GM20000 (cell line): ENCODE data around the gene MGAT4B.

ENCODE experiments used
- DNase-seq: peaks from one replicate; pipeline ENCODE4 v3.0.0; 2012; ENCODE audit warnings: low spot score
- CTCF ChIP-seq: IDR thresholded peaks from 2 replicates; pipeline ENCODE4 v1.5.1; 2012; ENCODE audit warnings: mild to moderate bottlenecking, control low read depth; ENCODE audit errors: extremely low read depth, missing control alignments

Gene MGAT4B

DNA sequence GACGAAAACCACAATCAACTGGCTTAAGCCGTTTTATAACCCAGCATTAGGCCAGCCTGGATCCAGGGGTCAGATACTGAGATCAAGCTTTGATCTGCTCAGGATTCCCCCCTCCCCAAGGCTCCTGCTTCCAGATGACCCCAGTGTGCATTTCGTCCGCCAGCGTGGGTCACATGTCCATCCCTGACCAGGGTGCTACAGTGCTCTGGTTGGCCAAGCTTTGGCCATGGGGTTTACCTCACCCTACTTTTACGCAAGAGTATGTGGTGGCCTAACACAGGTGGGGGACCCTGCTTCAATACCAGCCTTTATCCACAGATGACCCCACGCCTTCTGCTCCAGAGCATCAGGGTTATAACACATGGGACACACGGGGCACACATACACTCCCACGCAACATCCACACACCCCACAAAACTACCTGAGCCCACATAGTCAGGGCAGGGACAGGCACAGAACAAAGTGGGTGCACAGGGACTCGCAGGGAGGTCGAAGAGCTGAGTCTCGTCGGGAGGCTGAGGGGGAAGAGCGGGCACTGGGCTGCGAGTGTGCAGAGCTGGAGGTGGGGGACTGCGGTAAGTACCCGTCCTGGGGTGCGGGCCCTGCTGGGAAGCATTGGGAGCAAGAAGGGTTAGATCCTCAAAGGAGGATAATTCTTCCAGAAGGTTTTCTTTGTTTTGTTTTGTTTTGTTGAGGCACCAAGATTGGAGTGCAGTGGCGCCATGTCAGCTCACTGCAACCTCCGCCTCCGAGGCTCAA, 9.0 kb upstream of the MGAT4B start:
- TF ChIP-seq CTCF = no peak

DNA sequence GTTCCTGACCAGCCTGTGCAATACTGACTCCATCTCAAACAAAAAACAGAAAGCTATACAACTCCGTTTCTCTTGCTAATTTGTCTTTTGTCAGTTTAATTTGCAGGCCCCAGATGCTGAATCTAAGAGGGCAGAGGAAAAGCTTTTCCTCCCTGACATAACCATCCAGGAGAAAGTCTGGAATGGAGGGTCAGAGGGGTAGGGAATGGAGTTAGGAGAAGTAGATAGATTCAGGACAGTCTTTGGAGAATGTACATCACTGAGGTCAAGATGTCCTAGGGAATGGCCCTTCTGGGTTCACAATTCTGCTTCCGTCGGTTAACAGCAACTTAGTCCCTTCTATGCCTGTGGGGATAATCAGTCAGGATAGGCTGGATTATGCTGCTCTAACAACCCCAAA, 7.4 kb upstream of the MGAT4B start:
- no peak for TF ChIP-seq CTCF

More for the DNA sequence above, 9.0 kb upstream of the MGAT4B start:
- DNase-seq = no peak

GRCh38 chr5:179812997-179813607, 6.4 kb upstream of the MGAT4B start:
- no peak for DNase-seq
- TF ChIP-seq CTCF = no peak

More for the DNA sequence above, 7.4 kb upstream of the MGAT4B start:
- no peak for DNase-seq

DNA sequence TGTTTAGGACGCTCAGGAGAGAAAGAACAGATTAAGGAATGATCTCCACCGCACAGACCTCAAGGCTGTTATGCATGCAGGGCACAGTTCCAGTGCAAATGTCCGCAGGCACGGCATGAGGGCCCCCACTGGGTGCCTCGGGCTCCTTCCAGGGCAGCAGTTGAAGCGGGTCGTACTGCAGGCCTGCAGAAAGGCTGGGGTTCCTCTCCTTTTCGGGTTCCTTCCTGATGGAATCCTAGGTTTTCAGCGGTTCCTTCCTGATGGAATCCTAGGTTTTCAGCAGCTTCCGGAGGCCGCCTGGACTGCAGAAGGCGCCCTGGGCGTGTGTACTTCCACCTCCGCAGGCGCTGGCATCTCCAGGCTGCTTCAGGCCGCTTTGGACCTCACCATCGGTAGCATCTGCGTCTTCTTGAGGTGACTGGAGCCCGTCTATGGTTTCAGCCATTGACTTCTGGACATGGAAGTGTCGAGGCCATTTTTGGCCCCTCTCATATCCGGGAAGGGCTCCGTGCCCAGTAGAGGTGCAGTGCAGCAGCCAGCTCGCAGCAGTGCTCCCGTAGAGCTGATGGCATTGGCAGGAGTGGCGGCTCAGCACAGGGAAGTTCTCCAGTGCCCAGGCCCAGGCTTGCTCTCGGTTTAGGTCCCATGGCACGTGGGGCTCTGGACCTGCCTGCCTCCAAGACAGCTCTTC, 5.6 kb upstream of the MGAT4B start:
- no peak for TF ChIP-seq CTCF
- DNase-seq = no peak

GRCh38 chr5:179805529-179806249, 977 bp downstream of the MGAT4B start:
- DNase-seq = peak; percentile 88
- TF ChIP-seq CTCF = no peak

DNA sequence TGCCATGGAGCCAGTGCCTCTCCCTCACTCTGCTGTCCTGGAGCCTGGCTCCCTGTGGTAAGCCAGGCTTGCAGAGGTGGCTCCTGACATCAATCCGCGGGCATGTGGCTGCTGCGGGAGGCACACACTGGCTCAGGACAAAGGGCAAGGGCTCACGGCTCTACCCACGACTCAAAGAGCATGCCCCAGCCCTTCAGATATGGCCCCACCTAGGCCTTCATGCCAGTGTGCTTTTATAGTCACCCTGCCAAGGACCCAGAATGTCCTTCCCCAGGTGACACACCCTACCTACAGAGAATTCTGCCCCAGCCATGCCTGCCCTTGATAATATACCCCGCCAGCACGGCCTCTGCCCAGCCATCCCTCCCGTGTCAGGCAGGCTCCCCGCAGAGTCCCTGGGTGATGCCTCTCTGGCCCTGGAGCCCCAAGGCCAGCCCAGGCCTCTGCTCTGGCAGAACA, 1.6 kb downstream of the MGAT4B start:
- no peak for TF ChIP-seq CTCF
- DNase-seq = peak; percentile 33
